HG03039 (cell line): ENCODE data around the gene SPRR1A.

Source experiments
- ATAC-seq: cut with Tn5 transposase; IDR thresholded peaks from one replicate; pipeline ENCODE4 v1.9.1; 2021; ENCODE audit warnings: mild to moderate bottlenecking, moderate library complexity; ENCODE audit not compliant: unreplicated experiment

SPRR1A gene, protein sequence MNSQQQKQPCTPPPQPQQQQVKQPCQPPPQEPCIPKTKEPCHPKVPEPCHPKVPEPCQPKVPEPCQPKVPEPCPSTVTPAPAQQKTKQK

DNA sequence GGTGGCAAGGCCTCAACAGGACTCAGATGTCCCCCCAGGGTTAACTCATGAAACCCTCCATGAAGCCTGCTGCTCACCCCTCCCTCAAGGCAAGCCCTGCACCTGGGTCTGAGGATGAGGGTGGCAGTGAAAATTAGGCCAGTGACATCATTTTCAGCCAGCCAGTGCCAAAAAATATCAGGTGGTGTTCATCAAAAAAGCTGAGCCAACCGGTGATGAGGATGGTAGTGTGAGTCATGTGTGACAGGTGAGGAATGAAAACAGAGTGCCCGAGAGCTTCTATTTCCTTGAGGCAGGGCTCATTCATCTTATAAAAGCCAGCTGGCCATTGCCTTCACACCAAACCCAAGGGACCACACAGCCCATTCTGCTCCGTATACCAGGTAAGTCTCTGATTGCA is at the start of gene SPRR1A:
Gene SPRR1A, plus strand, starts transcription at position 339 of the 400 bp plus-strand sequence. CDS start 1,150 bp downstream, outside the sequence.
- ATAC-seq: no peak

DNA sequence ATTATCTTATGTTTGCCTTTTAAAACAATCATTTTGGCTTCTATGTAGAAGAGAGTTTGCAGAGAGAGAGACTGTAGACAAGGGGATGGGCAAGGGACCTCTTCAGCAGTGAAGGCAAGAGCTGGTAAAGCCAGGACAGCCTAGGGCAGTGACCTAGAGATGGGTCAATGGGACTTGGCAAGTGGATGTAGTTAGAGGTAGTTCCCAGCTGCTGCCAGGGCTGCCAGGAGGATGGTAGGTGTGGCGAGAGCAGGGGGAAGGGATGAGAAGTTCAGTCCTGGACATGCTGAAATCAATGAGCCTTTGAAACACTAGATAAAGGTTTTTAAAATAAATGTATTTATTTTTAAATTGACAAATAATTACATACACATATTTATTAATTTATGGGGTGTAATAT is 43.3 kb upstream of the SPRR1A start:
- ATAC-seq: no peak

- ATAC-seq: no peak
Measured at GRCh38 chr1:152941037-152941711, 42.7 kb upstream of the SPRR1A start.

DNA sequence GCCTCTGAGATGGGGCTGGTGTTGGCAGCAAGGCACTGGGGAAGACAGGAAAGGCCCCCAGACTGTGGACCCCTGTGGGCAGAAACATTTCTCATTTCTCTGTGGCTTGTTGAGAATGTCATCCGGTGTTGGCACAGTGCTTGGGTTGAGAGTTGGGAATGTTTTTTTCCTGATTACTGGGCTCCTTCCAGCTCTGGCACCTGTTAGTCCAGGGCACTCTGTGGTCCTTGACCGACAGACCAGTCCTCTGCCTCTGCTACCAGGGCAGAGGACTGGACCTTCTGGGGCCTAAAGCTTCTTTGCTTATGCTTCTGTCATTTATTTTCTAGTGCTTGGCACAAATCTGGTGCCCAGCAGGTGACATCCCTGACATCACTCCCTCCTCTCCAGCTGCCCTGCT is 41.7 kb upstream of the SPRR1A start:
- ATAC-seq: no peak

- ATAC-seq: no peak
Measured at GRCh38 chr1:152946248-152946647, 37.6 kb upstream of the SPRR1A start.

- no peak for ATAC-seq
Measured at GRCh38 chr1:152946651-152947256, 37.1 kb upstream of the SPRR1A start, which contains the start of gene SPRR5. Gene SPRR5, plus strand, starts transcription at chr1:152947206. Its CDS starts 1,349 bp downstream, at chr1:152948555.

- ATAC-seq: no peak
Measured at GRCh38 chr1:152951711-152952110, 32.2 kb upstream of the SPRR1A start.

DNA sequence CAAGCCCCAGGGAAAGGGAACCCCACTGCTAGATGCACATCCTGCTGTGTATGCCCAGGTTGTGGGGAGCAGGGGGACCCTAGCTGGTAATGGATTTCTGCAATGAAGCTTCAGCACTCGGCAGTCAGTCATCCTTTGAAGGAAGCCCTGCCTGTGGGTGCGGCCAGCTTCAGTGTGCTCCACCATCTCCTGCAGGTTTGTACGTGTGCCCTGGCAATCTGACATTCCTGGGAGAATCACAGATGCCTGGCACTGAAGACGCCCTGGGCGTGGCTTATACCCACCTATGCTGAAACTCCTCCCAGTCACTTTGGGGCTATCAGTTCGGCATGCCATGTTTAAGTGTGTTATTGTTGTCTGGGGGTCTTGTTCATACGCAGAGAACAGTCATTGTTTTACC is 30.1 kb upstream of the SPRR1A start:
- no peak for ATAC-seq

GRCh38 chr1:152954436-152954835 is 29.4 kb upstream of the SPRR1A start:
- ATAC-seq: no peak

DNA sequence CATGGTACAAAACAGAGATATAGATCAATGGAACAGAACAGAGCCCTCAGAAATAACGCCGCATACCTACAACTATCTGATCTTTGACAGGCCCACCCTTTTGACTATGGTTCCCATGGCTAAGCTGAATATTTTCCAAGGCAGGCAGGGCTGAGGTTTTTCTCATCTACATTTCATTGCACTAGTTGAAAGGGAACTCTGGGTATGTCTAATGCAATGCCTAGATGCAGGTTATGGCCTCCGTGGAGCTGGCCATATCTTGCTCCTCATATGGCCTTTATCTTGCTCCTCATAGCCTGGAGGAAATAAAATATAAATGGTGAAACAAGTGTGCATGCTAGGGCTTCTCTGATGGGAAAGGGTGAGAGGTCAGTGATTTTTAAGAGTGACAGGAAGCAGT is 26.3 kb upstream of the SPRR1A start:
- ATAC-seq: no peak

DNA sequence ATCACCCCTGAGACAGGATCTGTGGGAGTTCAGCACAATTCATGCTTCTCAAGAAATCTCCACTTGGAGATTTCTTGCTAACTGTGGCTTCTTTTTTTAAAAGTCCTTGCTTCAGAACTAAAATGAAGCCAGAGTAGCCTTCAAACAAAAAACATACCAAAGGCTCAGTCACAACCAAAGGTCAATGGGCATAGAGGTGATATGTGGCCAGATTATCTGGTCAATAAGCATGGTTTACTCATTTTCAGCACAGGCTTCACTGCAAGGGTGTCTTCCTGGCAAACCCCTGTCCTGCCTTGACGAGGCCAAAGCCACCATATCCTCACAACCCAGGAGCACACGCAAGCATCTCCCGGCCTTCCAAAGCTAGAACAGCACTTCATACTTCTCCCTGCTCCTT is 24.6 kb upstream of the SPRR1A start:
- ATAC-seq: no peak

- no peak for ATAC-seq
Measured at GRCh38 chr1:152959801-152960451, 24.0 kb upstream of the SPRR1A start.

DNA sequence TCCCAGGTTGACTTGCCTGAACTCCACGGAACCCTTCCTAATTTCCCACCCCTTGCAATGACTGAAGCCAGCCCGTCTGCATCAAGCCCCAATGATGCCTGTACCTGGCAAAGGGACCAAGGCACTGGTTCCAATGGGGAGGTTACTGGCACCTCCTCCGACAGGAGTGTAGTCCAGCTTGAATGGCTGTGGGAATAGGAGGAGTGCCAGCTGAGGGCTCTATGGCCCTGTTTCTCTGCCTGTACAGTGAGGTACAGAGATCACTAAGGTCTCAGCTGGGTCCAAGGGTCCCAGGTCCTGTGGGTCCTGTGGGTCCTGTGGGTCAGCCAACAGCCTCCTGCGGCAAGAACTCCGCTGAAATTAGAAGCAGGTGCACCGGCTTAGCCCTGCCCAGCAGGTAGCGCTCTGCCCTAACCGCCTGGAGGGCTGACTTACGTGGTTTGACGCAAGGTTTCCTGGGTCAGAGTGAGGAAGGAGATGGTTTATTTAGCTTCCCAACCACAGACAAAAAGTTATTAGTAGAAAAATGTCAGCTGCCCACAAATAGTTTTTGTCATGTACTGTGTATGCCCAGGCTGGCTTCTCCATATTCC is 23.3 kb upstream of the SPRR1A start:
- no peak for ATAC-seq

DNA sequence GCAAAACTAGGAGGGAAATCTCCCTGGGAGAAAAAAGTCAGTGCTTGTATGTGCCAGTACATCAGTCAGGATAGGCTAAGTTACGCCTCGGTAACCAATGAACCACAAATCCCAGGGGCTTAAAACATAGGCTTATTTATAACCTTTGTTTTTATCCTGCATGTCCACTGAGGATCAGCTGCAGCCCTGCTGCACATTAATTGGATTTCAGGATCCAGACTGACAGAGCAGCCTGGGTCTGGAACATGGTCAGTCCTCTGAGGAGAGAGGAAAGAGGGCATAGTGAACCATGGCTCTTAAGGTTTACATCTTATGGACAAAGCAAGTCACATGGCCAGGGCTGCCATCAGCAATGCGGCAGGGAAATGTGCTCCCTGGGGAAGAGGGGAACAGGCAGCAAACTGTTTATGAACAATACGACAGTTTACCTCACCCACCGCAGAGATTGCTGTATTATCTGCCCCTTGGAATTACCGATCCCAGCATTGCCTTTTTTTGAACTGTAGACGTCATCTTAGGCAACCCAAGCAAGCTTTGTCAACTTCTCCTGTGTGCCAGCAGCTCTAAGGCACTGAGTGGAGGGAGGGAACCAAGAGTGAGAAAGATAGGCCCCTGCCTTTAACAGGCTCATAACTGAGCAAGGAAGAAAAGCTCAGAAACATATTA is 22.5 kb upstream of the SPRR1A start:
- ATAC-seq: no peak

DNA sequence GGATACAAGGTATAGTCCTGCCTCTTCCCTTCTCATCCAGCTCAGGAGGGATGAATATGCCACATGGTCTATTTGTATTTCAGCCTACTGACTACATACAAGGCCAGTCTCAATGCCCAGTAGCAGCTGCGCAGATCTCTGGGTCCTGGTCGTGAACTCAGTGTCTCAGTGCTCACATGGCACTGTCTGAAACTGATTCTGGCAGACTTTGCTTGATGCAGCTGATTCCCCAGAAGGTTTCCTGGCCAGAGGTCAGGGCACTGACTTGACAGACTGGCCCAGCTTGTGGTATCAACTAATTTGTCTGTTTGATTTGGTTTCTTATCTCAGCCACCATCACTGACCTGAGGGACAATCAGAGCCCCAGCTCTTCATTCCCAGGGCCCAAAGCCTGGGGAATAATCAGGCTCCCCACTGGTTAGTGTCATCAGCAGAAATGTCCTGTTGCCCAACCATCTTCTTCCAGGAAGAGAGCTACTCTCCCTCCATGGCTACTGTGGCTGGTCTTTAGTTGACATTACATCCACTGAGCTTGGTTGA is 20.9 kb upstream of the SPRR1A start:
- no peak for ATAC-seq

DNA sequence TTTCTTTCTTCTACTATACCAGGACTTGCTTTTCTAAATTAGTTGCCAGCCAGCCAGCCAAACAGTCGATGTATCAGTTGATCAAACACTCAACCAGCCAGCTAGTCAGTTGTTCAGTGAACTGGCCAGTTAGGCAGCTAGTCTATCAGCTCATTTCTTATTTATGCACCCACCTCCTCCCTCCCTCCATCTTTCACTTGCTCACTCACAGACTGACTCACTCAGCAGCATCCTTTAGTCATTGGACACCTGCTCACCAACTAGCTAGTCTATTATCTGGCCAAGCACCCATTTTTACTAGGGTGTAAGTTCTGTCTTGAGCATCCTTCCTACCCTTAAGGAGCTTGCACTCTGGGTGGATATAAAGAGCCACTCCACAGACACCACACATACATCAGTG is 19.3 kb upstream of the SPRR1A start:
- ATAC-seq: no peak

DNA sequence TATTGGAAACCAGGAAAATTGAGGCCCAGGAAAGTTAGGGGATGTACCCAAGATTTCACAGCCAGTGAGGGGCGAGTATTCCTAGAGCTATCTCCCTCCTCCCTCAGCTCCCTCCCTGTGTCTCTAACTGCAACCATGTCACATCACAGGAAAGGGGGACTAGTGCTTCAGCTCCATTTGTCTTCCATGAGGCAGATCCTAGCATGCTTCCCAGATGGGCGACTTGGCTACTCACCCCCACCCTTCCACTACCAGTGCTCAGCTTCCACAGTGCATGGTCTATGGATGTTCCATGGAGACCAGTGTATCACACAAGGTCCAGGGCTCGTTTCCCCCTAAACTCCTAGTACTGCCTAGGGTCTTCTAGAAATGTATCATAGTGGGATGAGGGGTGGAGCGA is 18.0 kb upstream of the SPRR1A start:
- ATAC-seq: no peak

- no peak for ATAC-seq
Measured at GRCh38 chr1:152967201-152967600, 16.7 kb upstream of the SPRR1A start.

DNA sequence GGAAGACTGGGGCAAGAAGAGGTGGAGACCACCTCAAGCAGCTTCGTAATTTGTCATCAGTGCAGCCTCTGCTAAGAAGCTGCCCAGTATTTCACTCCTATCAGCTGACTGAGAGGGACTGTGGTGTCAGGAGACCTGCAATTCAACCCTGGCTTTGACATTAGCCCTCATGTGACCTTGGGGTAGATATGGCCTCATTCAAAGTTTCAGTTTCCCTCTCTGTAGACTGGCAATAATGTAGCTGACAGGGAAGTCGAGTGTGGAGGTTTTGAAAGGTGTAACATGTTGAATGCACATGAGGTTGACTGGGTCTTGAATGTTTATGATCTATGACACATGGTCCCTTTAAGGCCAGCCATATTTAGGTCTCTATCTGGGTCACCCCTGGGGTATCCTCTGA is 15.6 kb upstream of the SPRR1A start:
- peak; percentile 88 for ATAC-seq

DNA sequence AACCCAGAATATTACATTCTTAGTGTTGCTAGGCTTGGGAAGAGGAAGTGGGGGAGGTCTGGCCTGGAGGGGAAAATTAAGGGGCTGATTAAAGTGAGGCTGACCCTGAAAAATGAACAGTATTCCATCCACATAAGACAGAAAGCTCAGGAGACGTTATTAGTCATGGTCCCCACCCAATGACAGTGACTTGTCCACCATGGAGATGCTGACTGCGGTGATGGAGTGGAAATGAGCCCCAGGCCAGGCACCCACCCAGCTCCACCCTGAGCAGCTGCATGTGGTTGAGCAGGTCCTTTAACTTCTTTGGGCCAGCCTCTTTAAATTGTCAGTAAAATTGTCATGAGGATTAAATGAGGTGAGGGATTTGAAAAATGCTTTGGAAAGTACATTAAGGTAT is 14.8 kb upstream of the SPRR1A start:
- ATAC-seq: no peak

DNA sequence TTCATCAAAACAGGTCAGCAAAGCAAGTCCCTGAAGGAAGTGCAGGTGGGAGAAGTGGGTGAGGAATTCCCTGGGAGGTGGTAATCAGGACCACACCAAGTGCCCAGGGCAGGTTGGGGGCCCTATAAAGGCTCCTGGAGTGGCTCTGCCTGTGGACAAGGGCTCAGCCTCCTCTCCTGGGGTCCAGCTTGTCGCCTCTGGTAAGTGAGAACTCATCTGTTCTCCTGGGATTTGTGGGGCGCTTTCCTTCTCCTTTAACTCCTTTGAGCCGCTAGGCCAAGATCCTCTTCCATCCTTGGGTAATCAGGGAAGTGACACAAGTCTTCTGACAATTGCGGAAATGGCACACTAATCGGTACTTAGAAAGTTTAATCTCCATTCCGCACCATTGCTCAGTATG is 13.4 kb upstream of the SPRR1A start, which contains the start of gene SPRR4:
Gene SPRR4, plus strand, starts transcription at position 154 of the 400 bp plus-strand sequence. CDS start 1,243 bp downstream, outside the sequence.
- ATAC-seq: no peak
